Astrocyte (in vitro differentiated cells and primary cell): Measurements from ENCODE around the gene SYT7.

Source experiments
- CTCF ChIP-seq: IDR thresholded peaks from 2 replicates; pipeline ENCODE4 v1.5.1; 2011; ENCODE audit warnings: low read depth, mild to moderate bottlenecking, inconsistent platforms, low read length, moderate library complexity; ENCODE audit not compliant: insufficient read depth
- EZH2 ChIP-seq: IDR thresholded peaks from 2 replicates; pipeline ENCODE4 v1.6.1; 2012; ENCODE audit warnings: mild to moderate bottlenecking, low read length, inconsistent platforms; ENCODE audit not compliant: insufficient read depth

DNA sequence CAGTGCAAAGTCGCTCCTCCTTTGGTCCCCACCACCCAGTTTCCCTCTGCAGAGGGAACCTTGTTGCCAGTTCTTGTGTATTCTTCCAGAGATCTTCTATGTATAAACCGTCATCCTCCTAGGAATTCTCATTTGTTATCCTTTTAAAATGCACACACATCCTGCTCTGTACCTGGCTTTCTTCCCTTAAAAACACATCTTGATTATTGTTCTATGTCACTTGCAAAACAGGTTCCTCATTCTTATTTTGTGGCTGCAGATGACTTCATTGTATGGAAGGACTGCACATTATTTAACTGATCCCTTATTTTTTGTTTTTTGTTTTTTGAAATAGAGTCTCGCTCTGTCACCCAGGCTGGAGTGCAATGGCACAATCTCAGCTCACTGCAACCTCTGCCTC lies 26.6 kb upstream of the SYT7 start:
- TF ChIP-seq CTCF (no peak), EZH2 (no peak)
